ENCODE results near the gene DOCK3. TPM values are rescaled to one million over a fixed set of nuclear protein-coding genes. Genes with fewer than 3 reads are reported as not detected.

The DOCK3 gene
- total and polyA plus RNA-seq, 10 of the 15 experiments (the other 5 are each of a cell fraction or from before 2014, with no cell fraction given) = 0.02 to 0.52 (median 0.04) TPM; not detected in 5

DNA sequence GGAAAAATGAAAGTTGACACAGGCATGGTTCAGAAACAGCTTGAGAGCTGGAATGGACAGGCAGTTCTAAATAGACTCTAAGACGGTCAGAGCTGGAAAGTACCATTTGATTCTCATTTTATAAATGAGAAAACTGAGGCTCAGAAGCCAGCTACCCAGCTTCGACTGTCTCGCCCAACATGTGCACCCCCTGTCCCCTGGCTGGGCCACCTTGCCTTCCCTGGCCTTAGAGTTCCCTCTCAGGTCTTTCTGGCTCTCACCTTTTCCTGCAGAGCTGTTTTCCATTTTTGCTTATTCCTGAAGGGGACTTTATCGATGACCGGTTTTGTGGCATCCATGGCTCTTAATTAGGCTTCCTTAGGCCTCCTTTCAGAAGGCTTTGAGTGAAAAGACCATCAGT is 17.3 kb upstream of the DOCK3 start:
- Histone ChIP-seq H3K36me3 (ENCODE audit: control insufficient read depth in 2 of 2, insufficient read depth in 2 of 2, low read length in 1 of 2) (no peaks in the 10 kb centered on the region), H3K4me2 (ENCODE audit: control insufficient read depth, insufficient read depth) (no peak overlapping the region), H3K4me3 (no peak overlapping the region), H3K9ac (ENCODE audit: control insufficient read depth, insufficient read depth, low read length) (no peak overlapping the region), H4K20me1 (ENCODE audit: control insufficient read depth, insufficient read depth) (no peaks in the 10 kb centered on the region), H3K4me1 (ENCODE audit: control insufficient read depth, insufficient read depth, low read length) (no peaks in the 10 kb centered on the region), H3K79me2 (ENCODE audit: control insufficient read depth, insufficient read depth, low read length) (no peaks in the 10 kb centered on the region), H3K27ac (ENCODE audit: control insufficient read depth, insufficient read depth) (no peak overlapping the region), H3K9me3 (replicated peaks; ENCODE audit: control insufficient read depth, insufficient read depth, low read length) (no peaks in the 10 kb centered on the region), H3K27me3 (replicated peaks in 1 of 2; ENCODE audit: control insufficient read depth in 2 of 2, insufficient read depth in 2 of 2, low read length in 1 of 2) (no peaks in the 10 kb centered on the region; a peak in 3 of 4 replicates), H2AFZ (ENCODE audit: control insufficient read depth, low read depth, low read length) (no peak overlapping the region)
- BruUV-seq (replicated peaks) = no TSS peak
- RAD21 ChIA-PET (ENCODE audit: unreplicated experiment) = interaction anchor here (7.3 kb wide), 1 partner anchor 42 kb away, joined by 84 read pairs; the partner anchor contains the start of gene MAPKAPK3
- WGBS (ENCODE audit: insufficient coverage, insufficient replicate concordance, low lambda C conversion rate, missing lambda C conversion rate) = 57% methylated on average over 5 of the region's 5 CpGs
- ATAC-seq (no peak), FAIRE-seq (no peak), DNase-seq (ENCODE audit: low read depth, low spot score) (no peak)
- in situ Hi-C loops (cut with MboI) = no loop called here
- POLR2A ChIA-PET = no interaction called here
- SMC1A ChIA-PET (ENCODE audit: uncharacterized antibody, unreplicated experiment) = interaction anchor here (0.6 to 8.0 kb wide), 2 partner anchors 40 to 782 kb away, joined by 3 to 81 read pairs; partner anchors contain the start of gene MAPKAPK3
- intact Hi-C loops (cut with micrococcal nuclease; ENCODE audit: unreplicated experiment) = no loop called here
- CTCF ChIA-PET = interaction anchor here (10.8 kb wide), 1 partner anchor 38 kb away, joined by 250 read pairs; the partner anchor contains the start of gene MAPKAPK3
- TF ChIP-seq SIN3A (IDR thresholded peaks at IDR 0.05; ENCODE audit: low read depth, low read length) (no peak), DPF2 (IDR thresholded peaks at IDR 0.05) (no peak), CHD1 (IDR thresholded peaks at IDR 0.05; ENCODE audit: low read depth, low read length) (no peak), CREB1 (IDR thresholded peaks at IDR 0.05; ENCODE audit: low read depth) (no peak), SMARCA5 (IDR thresholded peaks at IDR 0.05) (no peak), WRNIP1 (IDR thresholded peaks at IDR 0.05; ENCODE audit: borderline replicate concordance, low read depth, low read length) (no peak), RELA (IDR thresholded peaks at IDR 0.05; ENCODE audit: borderline replicate concordance, partially characterized antibody) (no peak), EZH2 (IDR thresholded peaks at IDR 0.05; ENCODE audit: borderline replicate concordance, control insufficient read depth, low read depth, low read length) (no peak), ZSCAN29 (IDR thresholded peaks at IDR 0.05) (no peak), BHLHE40 (IDR thresholded peaks at IDR 0.05; ENCODE audit: borderline replicate concordance in 1 of 2, low read depth in 2 of 2, low read length in 1 of 2) (no peak), YY1 (IDR thresholded peaks at IDR 0.05; ENCODE audit: low read depth, low read length) (no peak)
- TF ChIP-seq, protein P1, sequence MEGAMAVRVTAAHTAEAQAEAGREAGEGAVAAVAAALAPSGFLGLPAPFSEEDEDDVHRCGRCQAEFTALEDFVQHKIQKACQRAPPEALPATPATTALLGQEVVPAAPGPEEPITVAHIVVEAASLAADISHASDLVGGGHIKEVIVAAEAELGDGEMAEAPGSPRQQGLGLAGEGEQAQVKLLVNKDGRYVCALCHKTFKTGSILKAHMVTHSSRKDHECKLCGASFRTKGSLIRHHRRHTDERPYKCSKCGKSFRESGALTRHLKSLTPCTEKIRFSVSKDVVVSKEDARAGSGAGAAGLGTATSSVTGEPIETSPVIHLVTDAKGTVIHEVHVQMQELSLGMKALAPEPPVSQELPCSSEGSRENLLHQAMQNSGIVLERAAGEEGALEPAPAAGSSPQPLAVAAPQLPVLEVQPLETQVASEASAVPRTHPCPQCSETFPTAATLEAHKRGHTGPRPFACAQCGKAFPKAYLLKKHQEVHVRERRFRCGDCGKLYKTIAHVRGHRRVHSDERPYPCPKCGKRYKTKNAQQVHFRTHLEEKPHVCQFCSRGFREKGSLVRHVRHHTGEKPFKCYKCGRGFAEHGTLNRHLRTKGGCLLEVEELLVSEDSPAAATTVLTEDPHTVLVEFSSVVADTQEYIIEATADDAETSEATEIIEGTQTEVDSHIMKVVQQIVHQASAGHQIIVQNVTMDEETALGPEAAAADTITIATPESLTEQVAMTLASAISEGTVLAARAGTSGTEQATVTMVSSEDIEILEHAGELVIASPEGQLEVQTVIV (IDR thresholded peaks at IDR 0.05; ENCODE audit: borderline replicate concordance, partially characterized antibody) = no peak
- TF ChIP-seq, protein P2, sequence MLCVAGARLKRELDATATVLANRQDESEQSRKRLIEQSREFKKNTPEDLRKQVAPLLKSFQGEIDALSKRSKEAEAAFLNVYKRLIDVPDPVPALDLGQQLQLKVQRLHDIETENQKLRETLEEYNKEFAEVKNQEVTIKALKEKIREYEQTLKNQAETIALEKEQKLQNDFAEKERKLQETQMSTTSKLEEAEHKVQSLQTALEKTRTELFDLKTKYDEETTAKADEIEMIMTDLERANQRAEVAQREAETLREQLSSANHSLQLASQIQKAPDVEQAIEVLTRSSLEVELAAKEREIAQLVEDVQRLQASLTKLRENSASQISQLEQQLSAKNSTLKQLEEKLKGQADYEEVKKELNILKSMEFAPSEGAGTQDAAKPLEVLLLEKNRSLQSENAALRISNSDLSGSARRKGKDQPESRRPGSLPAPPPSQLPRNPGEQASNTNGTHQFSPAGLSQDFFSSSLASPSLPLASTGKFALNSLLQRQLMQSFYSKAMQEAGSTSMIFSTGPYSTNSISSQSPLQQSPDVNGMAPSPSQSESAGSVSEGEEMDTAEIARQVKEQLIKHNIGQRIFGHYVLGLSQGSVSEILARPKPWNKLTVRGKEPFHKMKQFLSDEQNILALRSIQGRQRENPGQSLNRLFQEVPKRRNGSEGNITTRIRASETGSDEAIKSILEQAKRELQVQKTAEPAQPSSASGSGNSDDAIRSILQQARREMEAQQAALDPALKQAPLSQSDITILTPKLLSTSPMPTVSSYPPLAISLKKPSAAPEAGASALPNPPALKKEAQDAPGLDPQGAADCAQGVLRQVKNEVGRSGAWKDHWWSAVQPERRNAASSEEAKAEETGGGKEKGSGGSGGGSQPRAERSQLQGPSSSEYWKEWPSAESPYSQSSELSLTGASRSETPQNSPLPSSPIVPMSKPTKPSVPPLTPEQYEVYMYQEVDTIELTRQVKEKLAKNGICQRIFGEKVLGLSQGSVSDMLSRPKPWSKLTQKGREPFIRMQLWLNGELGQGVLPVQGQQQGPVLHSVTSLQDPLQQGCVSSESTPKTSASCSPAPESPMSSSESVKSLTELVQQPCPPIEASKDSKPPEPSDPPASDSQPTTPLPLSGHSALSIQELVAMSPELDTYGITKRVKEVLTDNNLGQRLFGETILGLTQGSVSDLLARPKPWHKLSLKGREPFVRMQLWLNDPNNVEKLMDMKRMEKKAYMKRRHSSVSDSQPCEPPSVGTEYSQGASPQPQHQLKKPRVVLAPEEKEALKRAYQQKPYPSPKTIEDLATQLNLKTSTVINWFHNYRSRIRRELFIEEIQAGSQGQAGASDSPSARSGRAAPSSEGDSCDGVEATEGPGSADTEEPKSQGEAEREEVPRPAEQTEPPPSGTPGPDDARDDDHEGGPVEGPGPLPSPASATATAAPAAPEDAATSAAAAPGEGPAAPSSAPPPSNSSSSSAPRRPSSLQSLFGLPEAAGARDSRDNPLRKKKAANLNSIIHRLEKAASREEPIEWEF (IDR thresholded peaks at IDR 0.05; ENCODE audit: insufficient replicate concordance, low read depth, low read length) = no peak
- TF ChIP-seq, protein P3, sequence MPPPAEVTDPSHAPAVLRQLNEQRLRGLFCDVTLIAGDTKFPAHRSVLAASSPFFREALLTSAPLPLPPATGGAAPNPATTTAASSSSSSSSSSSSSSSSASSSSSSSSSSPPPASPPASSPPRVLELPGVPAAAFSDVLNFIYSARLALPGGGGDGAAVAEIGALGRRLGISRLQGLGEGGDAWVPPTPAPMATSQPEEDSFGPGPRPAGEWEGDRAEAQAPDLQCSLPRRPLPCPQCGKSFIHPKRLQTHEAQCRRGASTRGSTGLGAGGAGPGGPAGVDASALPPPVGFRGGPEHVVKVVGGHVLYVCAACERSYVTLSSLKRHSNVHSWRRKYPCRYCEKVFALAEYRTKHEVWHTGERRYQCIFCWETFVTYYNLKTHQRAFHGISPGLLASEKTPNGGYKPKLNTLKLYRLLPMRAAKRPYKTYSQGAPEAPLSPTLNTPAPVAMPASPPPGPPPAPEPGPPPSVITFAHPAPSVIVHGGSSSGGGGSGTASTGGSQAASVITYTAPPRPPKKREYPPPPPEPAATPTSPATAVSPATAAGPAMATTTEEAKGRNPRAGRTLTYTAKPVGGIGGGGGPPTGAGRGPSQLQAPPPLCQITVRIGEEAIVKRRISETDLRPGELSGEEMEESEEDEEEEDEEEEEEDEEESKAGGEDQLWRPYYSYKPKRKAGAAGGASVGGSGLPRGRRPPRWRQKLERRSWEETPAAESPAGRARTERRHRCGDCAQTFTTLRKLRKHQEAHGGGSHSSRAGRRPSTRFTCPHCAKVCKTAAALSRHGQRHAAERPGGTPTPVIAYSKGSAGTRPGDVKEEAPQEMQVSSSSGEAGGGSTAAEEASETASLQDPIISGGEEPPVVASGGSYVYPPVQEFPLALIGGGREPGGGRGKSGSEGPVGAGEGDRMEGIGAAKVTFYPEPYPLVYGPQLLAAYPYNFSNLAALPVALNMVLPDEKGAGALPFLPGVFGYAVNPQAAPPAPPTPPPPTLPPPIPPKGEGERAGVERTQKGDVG (CRISPR knock-in tag; IDR thresholded peaks at IDR 0.05) = no peak
